Esophagus (tissue), 2 donors: ENCODE measurements around the gene SPTLC1. TPM values are rescaled to one million over a fixed set of nuclear protein-coding genes. Genes with fewer than 3 reads are reported as not detected.
"Not testable (repeated sequence)": the region's sequence is repeated elsewhere in the genome, so short reads cannot be mapped to it uniquely, and the experiment has no call there.

Source experiments
- H3K27ac ChIP-seq, 2 donors: one replicate each; pipeline ENCODE4 v1.5.1; 2013; ENCODE audit warnings: low read depth in 2 of 2, mild to moderate bottlenecking in 2 of 2, inconsistent platforms in 1 of 2, low read length in 1 of 2, moderate library complexity in 1 of 2
- H3K27me3 ChIP-seq, 2 donors: one replicate each; pipeline ENCODE4 v1.6.1; 2013; ENCODE audit warnings: low read length in 2 of 2, control low read depth in 1 of 2, mild to moderate bottlenecking in 1 of 2; ENCODE audit not compliant: insufficient read depth in 2 of 2, control insufficient read depth in 1 of 2
- H3K36me3 ChIP-seq, 2 donors: one replicate each; pipeline ENCODE4 v1.6.1; 2013; ENCODE audit warnings: low read length in 1 of 2; ENCODE audit not compliant: control insufficient read depth in 2 of 2, insufficient read depth in 2 of 2
- H3K4me1 ChIP-seq, 2 donors: one replicate each; pipeline ENCODE4 v1.6.1; 2013; ENCODE audit warnings: low read length in 1 of 2; ENCODE audit not compliant: control insufficient read depth in 2 of 2, insufficient read depth in 2 of 2
- H3K4me3 ChIP-seq, 2 donors: one replicate each; pipeline ENCODE4 v1.5.1; 2013; ENCODE audit warnings: low read length in 2 of 2, mild to moderate bottlenecking in 2 of 2, low read depth in 1 of 2, moderate library complexity in 1 of 2
- H3K9me3 ChIP-seq, 2 donors: one replicate each; pipeline ENCODE4 v1.6.1; 2013; ENCODE audit warnings: mild to moderate bottlenecking in 2 of 2, low read depth in 1 of 2, low read length in 1 of 2, moderate library complexity in 1 of 2; ENCODE audit not compliant: control insufficient read depth in 2 of 2, insufficient read depth in 1 of 2
- WGBS, 2 donors: extraction: QIAGEN DNeasy Blood & Tissue Kit; methylation state at CpG; one replicate each; pipeline ENCODE4 v1.1.7; 2013; 5-methylcytosine and 5-hydroxymethylcytosine counted together
- polyA plus RNA-seq, 2 donors: library from polyadenylated mRNA; stranded (reverse); fragments of 200-250 nt; gene quantifications; one replicate each; pipeline ENCODE4 v1.2.3, GENCODE V29; 2013
- donor health status: healthy with polysubstance abuse.
- donor health status: Bipolar disorder and iron deficiency.

Gene SPTLC1
- polyA plus RNA-seq, 2 donors = 53.9 to 57.1 TPM

DNA sequence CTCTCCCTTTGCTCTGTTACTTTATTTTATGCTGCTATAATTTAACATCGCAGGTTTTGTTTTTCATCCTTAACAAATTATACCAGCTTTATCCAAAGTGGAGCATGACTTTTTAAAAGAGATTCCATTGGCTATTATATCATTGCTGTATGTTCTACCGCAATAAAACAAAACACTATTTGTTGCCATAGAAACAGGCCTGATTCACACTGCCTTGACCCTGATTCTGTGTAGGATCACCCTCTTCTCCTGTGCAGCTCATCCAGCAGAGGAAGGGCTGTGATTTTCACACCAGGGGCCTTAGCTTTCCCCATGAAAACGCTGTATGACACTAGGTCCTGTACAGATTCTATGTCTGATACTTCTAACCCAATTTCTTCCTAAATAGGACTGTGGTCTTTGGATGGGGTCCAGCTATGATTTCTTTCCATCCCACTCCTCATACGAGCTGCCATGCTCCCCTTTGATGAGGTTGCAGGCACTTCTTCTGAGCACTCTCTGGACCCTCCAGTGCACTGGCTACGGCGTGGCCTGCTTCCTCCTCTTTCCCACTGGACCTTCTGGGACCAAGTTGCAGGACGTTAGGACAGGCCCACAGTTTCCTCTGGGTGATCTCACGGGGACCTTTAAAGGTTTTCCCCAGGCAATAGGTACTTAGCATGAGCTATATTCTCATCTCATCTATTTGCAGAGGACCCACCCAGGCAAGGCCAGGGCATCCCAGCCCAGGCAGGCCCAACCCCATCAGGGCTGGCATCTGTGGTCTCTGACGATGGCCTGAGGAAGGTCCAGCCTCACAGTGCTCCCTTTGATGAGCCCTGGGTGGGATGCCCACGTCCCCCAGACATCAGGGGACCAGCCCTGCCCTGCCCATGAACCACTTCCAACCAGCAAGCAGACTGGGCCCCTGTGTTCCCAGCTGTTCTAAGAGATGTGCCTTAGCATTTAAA, 38.5 kb upstream of the SPTLC1 start:
- not testable (repeated sequence) for H3K9me3 ChIP-seq, H3K27ac ChIP-seq, H3K4me1 ChIP-seq, H3K36me3 ChIP-seq, H3K27me3 ChIP-seq, H3K4me3 ChIP-seq
- 71 to 73% methylated on average over 10 of the region's 10 CpGs for WGBS, 2 donors

DNA sequence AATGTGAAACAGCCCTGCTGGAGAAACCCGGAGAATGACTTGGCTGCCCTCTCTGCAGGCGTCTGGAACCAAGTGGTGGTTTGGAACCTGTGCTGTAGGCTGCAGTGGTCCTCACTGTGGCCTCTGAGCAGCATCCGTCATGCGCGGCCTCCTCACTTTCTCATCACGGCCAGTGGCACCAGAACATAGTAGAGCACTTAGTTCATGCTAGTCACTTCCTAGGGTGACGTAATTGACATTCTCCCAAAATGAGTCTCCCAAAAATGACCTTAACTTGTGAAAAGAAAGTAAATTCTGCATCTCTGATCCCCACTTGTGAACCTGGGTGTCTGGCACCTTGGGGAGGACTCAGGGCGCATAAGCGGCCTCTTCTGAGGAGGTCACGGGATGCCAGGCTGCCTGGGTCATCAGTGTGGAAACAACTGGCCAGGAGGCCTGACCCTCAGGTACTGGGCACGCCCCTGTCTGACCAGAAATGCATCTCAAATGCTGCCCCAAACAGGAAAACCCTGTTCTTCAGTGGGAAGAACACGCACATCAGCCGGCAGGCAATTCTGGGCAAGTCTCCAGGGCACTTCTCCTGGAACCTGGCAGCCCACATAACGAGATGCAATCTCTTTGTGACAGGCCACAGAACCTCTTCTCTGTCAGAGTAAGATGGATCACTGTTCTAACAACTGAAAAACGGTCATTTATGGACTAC, 36.6 kb upstream of the SPTLC1 start:
- H3K36me3 ChIP-seq = no peaks in the 10 kb centered on the region

DNA sequence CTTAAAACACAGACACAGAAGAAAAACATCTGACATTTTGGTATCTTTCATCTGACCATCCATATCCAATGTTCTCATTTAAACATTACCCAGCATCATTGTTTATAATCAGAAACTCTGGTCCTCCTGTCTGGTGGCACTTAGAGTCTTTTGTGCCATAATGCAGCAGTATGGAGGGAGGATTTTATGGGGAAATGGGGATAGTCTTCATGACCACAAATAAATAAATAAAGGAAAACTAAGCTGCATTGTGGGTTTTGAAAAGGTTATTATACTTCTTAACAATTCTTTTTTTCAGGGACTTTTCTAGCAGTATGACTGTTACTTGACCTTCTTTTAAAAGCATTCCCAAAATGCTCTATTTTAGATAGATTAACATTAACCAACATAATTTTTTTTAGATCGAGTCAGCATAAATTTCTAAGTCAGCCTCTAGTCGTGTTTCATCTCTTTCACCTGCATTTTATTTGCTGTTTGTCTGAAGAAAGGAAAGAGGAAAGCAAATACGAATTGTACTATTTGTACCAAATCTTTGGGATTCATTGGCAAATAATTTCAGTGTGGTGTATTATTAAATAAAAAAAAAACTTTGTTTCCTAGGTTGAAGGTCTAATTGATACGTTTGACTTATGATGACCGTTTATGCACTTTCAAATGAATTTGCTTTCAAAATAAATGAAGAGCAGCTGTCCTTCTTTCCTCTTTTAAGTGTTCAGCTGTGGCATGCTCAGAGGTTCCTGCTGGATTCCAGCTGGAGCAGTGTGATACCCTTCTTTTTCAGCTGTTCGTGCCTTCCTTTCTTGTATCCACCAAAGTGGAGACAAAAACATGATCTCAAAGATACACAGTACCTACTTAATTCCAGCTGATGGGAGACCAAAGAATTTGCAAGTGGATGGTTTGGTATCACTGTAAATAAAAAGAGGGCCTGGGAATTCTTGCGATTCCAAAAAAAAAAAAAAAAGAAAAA, 35.6 kb upstream of the SPTLC1 start:
- not testable (repeated sequence) for H3K36me3 ChIP-seq, H3K9me3 ChIP-seq, H3K4me3 ChIP-seq, H3K27me3 ChIP-seq, H3K27ac ChIP-seq
- WGBS, 2 donors = 78 to 79% methylated on average over 7 of the region's 7 CpGs
- H3K4me1 ChIP-seq = peaks cover 2 to 17% of the 10 kb centered on the region in 2 donors

More for the DNA sequence above, 36.6 kb upstream of the SPTLC1 start:
- Histone ChIP-seq H3K27ac (peak overlapping the region; percentile 34 to 71), H3K4me3 (no peak overlapping the region), H3K27me3 (no peaks in the 10 kb centered on the region), H3K4me1 (peaks cover 2 to 13% of the 10 kb centered on the region in 2 donors), H3K9me3 (no peaks in the 10 kb centered on the region)
- WGBS, 2 donors = 55 to 61% methylated on average over 15 of the region's 15 CpGs

DNA sequence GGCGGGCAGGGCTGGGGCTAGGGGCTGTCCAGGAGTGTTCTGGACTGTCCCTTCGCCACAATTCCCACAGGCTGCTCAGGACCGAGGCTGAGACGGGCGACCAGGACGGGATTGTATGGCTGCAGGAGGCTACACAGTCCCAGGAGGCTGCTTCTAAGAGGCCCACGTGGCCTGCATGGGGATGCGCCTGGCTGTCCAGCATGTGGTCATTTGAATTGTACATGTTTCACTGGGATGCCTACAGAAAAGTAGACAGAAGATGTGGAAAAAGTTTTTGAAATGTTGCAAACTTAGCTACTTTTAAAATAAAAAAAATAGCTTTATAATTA, 32.6 kb upstream of the SPTLC1 start:
- no peaks in the 10 kb centered on the region for H3K9me3 ChIP-seq
- no peaks in the 10 kb centered on the region for H3K27me3 ChIP-seq
- H3K4me1 ChIP-seq = peaks cover 2 to 17% of the 10 kb centered on the region in 2 donors
- no peak overlapping the region for H3K4me3 ChIP-seq
- WGBS, 2 donors = 71 to 76% methylated on average over 8 of the region's 8 CpGs
- peak overlapping the region; percentile 78 to 79 for H3K27ac ChIP-seq
- no peaks in the 10 kb centered on the region for H3K36me3 ChIP-seq

DNA sequence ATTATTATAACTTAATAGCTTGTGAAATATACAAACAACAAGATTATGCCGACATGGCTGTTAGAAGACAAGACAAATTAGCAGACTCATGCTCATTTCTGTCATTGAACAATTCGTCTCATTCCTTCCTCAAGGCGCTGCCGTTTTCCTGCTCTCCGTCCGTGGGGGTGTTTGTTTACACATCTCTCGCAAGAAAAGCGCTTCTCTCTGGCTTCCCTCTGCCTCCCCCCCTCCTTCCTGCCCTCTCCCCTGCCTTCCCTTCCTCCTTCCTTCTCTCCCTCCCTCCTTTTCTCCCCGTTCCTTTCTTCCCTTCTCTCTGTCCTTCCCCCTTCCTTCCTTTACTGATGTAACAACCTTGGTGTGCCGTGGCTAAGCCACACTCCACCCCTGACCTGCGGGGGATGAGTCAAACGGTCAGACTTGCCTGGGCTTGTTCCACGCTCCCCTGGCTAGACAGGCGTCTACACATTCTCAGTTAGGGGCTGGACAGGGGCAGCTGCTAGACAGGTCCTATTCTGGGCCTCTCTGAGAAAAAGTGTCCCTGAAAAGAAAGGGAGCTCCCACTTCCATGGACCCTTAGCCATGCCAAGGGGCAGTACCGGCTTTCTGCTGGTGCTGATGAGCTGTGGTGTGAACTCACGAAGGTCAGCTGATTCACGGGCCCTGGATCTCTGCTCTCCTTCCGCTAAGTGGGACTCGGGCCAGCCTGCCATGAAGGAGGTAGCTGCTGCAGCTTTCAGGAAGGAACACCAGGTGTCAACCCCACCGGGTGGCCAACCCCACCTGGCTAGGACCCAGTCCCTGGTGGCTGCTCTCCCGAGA, 32.0 kb upstream of the SPTLC1 start:
- WGBS, 2 donors = 9 to 22% methylated on average over 21 of the region's 21 CpGs
- H3K4me1 ChIP-seq = peaks cover 2 to 15% of the 10 kb centered on the region in 2 donors
- no peaks in the 10 kb centered on the region for H3K27me3 ChIP-seq
- H3K9me3 ChIP-seq = no peaks in the 10 kb centered on the region
- no peaks in the 10 kb centered on the region for H3K36me3 ChIP-seq
- peak overlapping the region; percentile 16 to 39 for H3K4me3 ChIP-seq
- peak overlapping the region; percentile 78 to 79 for H3K27ac ChIP-seq

DNA sequence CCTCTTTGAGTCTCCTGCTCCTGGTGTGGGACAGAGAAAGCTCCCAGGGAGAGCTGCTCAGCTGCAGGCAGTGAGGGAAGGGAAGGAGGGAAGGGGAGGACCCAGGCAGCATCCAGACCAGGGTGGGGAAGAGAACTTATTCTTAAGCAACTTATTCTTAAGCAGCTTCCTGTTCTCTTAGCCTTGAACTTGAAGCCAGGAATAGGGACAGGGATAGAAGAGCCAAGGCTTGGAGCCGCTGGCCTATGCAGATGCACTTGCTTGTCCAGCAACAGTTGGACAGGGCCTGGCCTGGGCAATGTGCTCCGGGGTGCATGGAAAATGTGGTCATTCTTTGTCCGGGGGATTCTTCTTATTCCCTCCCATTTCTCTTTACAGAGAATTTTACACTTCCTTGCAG, 31.4 kb upstream of the SPTLC1 start:
- Histone ChIP-seq H3K4me1 (peaks cover 2 to 15% of the 10 kb centered on the region in 2 donors), H3K4me3 (no peak overlapping the region), H3K36me3 (no peaks in the 10 kb centered on the region), H3K27me3 (no peaks in the 10 kb centered on the region), H3K27ac (peak overlapping the region; percentile 60 to 71), H3K9me3 (no peaks in the 10 kb centered on the region)
- WGBS, 2 donors = 38 to 52% methylated on average over 3 of the region's 3 CpGs

DNA sequence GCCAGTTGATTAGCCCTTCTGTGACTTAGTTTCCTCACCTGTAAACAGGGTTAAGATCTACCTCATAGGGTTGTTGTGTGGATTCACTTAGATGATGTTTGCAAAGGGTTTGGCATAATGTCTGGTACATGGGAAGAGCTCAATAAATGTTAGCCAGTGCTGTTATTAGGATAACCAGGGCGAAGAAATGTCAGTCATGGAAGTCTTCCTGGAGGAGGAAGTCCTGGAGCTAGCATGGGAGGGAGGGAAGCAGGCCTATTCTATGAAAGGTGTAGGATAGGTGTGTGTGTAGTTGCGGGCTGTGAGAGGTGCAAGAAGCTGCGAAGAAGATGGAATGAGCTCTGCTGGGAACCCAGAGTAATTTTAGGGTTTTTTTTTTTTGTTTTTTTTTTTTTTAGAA, 30.6 kb upstream of the SPTLC1 start:
- not testable (repeated sequence) for H3K4me3 ChIP-seq, H3K27ac ChIP-seq, H3K27me3 ChIP-seq, H3K9me3 ChIP-seq, H3K36me3 ChIP-seq
- peaks cover 3 to 15% of the 10 kb centered on the region in 2 donors for H3K4me1 ChIP-seq
- WGBS, 2 donors = 90 to 93% methylated on average over 3 of the region's 3 CpGs

DNA sequence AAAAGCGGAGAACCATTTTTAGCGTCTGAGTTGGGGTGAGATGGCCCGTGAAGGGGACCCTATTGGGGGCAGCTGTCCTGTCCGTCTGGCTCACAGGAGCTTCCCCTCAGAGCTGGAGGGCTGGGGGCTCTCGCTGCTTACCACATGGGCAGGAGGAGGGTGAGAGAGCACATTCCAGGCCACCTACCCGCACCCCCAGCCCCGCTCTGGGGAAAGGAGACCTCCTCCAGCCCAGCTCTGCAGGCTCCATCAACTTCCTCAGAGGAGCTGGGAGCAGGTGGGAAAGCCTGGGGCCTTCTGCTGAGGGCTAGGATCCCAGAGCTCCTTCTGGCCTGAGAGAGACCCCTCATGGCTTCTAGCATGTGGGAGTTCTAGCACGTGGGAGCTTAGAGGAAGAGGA, 27.1 kb upstream of the SPTLC1 start:
- Histone ChIP-seq H3K27ac (no peak overlapping the region), H3K4me3 (no peak overlapping the region), H3K9me3 (peaks cover 0 to 2% of the 10 kb centered on the region in 2 donors), H3K36me3 (no peaks in the 10 kb centered on the region), H3K4me1 (peaks cover 5 to 13% of the 10 kb centered on the region in 2 donors), H3K27me3 (no peaks in the 10 kb centered on the region)
- 89 to 90% methylated on average over 8 of the region's 8 CpGs for WGBS, 2 donors
